ENCODE results near the gene HTR4. TPM values are rescaled to one million over a fixed set of nuclear protein-coding genes. Genes with fewer than 3 reads are reported as not detected.

HTR4 gene
- total RNA-seq, 1 experiment from 2014 or later, result not detected

GRCh38 chr5:148687871-148688270 lies 33.5 kb upstream of the HTR4 start:
- H3K9me3 ChIP-seq (ENCODE audit: low read depth, low read length, poor library complexity, severe bottlenecking), result no peaks in the 10 kb centered on the region
- H3K36me3 ChIP-seq (ENCODE audit: insufficient read depth, low read length, poor library complexity, severe bottlenecking), result no peaks in the 10 kb centered on the region
- ChIA-PET POLR2A (ENCODE audit: low non-redundant PET) (no interaction called here), CTCF (no interaction called here)
- H3K4me3 ChIP-seq (ENCODE audit: low read depth, low read length, poor library complexity, severe bottlenecking), result no peak overlapping the region
- H3K27me3 ChIP-seq (replicated peaks; ENCODE audit: insufficient read depth, low read depth, low read length, poor library complexity), result peaks cover 11% of the 10 kb centered on the region
- intact Hi-C loops (cut with micrococcal nuclease; ENCODE audit: unreplicated experiment), result no loop called here
- H3K4me1 ChIP-seq (ENCODE audit: insufficient read depth, low read length, poor library complexity, severe bottlenecking), result no peaks in the 10 kb centered on the region
- no peak for DNase-seq (ENCODE audit: low spot score)
- TF ChIP-seq CTCF (conservative IDR thresholded peaks at IDR 0.05; ENCODE audit: low read depth, low read length), result no peak
- no peak for TF ChIP-seq EZH2 (IDR thresholded peaks at IDR 0.05; ENCODE audit: borderline replicate concordance, low read depth, low read length, poor library complexity, severe bottlenecking)
- BruUV-seq (replicated peaks), result no TSS peak
- H3K27ac ChIP-seq (ENCODE audit: low read depth, low read length, poor library complexity, severe bottlenecking), result no peak overlapping the region

GRCh38 chr5:148687427-148687826 lies 33.1 kb upstream of the HTR4 start:
- BruUV-seq (replicated peaks), result no TSS peak

GRCh38 chr5:148686660-148687059 lies 32.3 kb upstream of the HTR4 start:
- TF ChIP-seq CTCF (conservative IDR thresholded peaks at IDR 0.05; ENCODE audit: low read depth, low read length) (no peak), EZH2 (IDR thresholded peaks at IDR 0.05; ENCODE audit: borderline replicate concordance, low read depth, low read length, poor library complexity, severe bottlenecking) (no peak)
- Histone ChIP-seq H3K27me3 (replicated peaks; ENCODE audit: insufficient read depth, low read depth, low read length, poor library complexity) (peaks cover 13% of the 10 kb centered on the region), H3K36me3 (ENCODE audit: insufficient read depth, low read length, poor library complexity, severe bottlenecking) (no peaks in the 10 kb centered on the region), H3K4me3 (ENCODE audit: low read depth, low read length, poor library complexity, severe bottlenecking) (no peak overlapping the region), H3K27ac (ENCODE audit: low read depth, low read length, poor library complexity, severe bottlenecking) (no peak overlapping the region), H3K4me1 (ENCODE audit: insufficient read depth, low read length, poor library complexity, severe bottlenecking) (no peaks in the 10 kb centered on the region), H3K9me3 (ENCODE audit: low read depth, low read length, poor library complexity, severe bottlenecking) (no peaks in the 10 kb centered on the region)
- POLR2A ChIA-PET (ENCODE audit: low non-redundant PET), result no interaction called here
- CTCF ChIA-PET, result no interaction called here
- no peak for DNase-seq (ENCODE audit: low spot score)
- intact Hi-C loops (cut with micrococcal nuclease; ENCODE audit: unreplicated experiment), result no loop called here
- no TSS peak for BruUV-seq (replicated peaks)

More at GRCh38 chr5:148687427-148687826, 33.1 kb upstream of the HTR4 start:
- Histone ChIP-seq H3K27me3 (replicated peaks; ENCODE audit: insufficient read depth, low read depth, low read length, poor library complexity) (peaks cover 11% of the 10 kb centered on the region), H3K4me3 (ENCODE audit: low read depth, low read length, poor library complexity, severe bottlenecking) (no peak overlapping the region), H3K9me3 (ENCODE audit: low read depth, low read length, poor library complexity, severe bottlenecking) (no peaks in the 10 kb centered on the region), H3K27ac (ENCODE audit: low read depth, low read length, poor library complexity, severe bottlenecking) (no peak overlapping the region), H3K4me1 (ENCODE audit: insufficient read depth, low read length, poor library complexity, severe bottlenecking) (no peaks in the 10 kb centered on the region), H3K36me3 (ENCODE audit: insufficient read depth, low read length, poor library complexity, severe bottlenecking) (no peaks in the 10 kb centered on the region)
- CTCF ChIA-PET, result no interaction called here
- POLR2A ChIA-PET (ENCODE audit: low non-redundant PET), result no interaction called here
- intact Hi-C loops (cut with micrococcal nuclease; ENCODE audit: unreplicated experiment), result no loop called here
- TF ChIP-seq EZH2 (IDR thresholded peaks at IDR 0.05; ENCODE audit: borderline replicate concordance, low read depth, low read length, poor library complexity, severe bottlenecking) (no peak), CTCF (conservative IDR thresholded peaks at IDR 0.05; ENCODE audit: low read depth, low read length) (peak; percentile 54)
- peak; percentile 56 for DNase-seq (ENCODE audit: low spot score)
